A673 (cell line): ENCODE measurements around the gene ETS2. TPM values are rescaled to one million over a fixed set of nuclear protein-coding genes. Genes with fewer than 3 reads are reported as not detected.

Experiments used
- BruUV-seq: library from RNA; stranded (reverse); fragments of 400-500 nt; replicated peaks from 2 replicates; lab custom pipeline; 2021; lab: Mats Ljungman, UMichigan
- CTCF ChIA-PET: fragments of 300-600 bp; sonication (Branson Sonifier 250); formaldehyde crosslinking; loops from one replicate; lab custom pipeline; 2022; ENCODE audit warnings: antibody characterized with exemption; lab: Charles Lee
- POLR2A ChIA-PET: fragments of 300-600 bp; sonication (Branson Sonifier 250); formaldehyde crosslinking; loops from one replicate; lab custom pipeline; 2022; ENCODE audit warnings: antibody characterized with exemption; ENCODE audit not compliant: low non-redundant PET; lab: Charles Lee
- DNase-seq: peaks from one replicate; pipeline ENCODE4 v3.0.0-alpha.2; 2015; ENCODE audit warnings: low spot score
- H3K27ac ChIP-seq: fragments of 200-600 bp; sonication (generic); 2 replicates; pipeline ENCODE4 v1.5.1; 2016; ENCODE audit warnings: mixed run types, low read depth, mild to moderate bottlenecking, mixed read lengths, antibody characterized with exemption, low read length; ENCODE audit not compliant: poor library complexity, severe bottlenecking
- H3K27me3 ChIP-seq: fragments of 200-600 bp; sonication (generic); replicated peaks from 2 replicates; pipeline ENCODE4 v1.6.1; 2017; ENCODE audit warnings: mixed run types, low read depth, mild to moderate bottlenecking, mixed read lengths, antibody characterized with exemption, low read length; ENCODE audit not compliant: insufficient read depth, poor library complexity
- H3K36me3 ChIP-seq: fragments of 200-600 bp; sonication (generic); 2 replicates; pipeline ENCODE4 v1.6.1; 2016; ENCODE audit warnings: mixed run types, mild to moderate bottlenecking, mixed read lengths, antibody characterized with exemption, low read length; ENCODE audit not compliant: insufficient read depth, poor library complexity, severe bottlenecking
- H3K4me1 ChIP-seq: fragments of 200-600 bp; sonication (generic); 2 replicates; pipeline ENCODE4 v1.6.1; 2017; ENCODE audit warnings: mixed run types, mild to moderate bottlenecking, mixed read lengths, antibody characterized with exemption, low read length; ENCODE audit not compliant: insufficient read depth, poor library complexity, severe bottlenecking
- H3K4me3 ChIP-seq: fragments of 200-600 bp; sonication (generic); 2 replicates; pipeline ENCODE4 v1.5.1; 2016; ENCODE audit warnings: low read depth, mixed run types, mild to moderate bottlenecking, mixed read lengths, low read length; ENCODE audit not compliant: poor library complexity, severe bottlenecking
- H3K9me3 ChIP-seq: fragments of 200-600 bp; sonication (generic); 2 replicates; pipeline ENCODE4 v1.6.1; 2016; ENCODE audit warnings: mixed run types, low read depth, mild to moderate bottlenecking, mixed read lengths, antibody characterized with exemption, low read length; ENCODE audit not compliant: poor library complexity, severe bottlenecking
- CTCF ChIP-seq: fragments of 300-800, 200-600 bp; sonication (generic); conservative IDR thresholded peaks from 2 replicates; pipeline ENCODE4 v1.5.1; 2017; ENCODE audit warnings: low read depth, mild to moderate bottlenecking, antibody characterized with exemption, low read length, moderate library complexity, mixed read lengths
- EZH2 ChIP-seq: fragments of 200-600 bp; sonication (generic); IDR thresholded peaks from 2 replicates; pipeline ENCODE4 v1.6.1; 2017; ENCODE audit warnings: borderline replicate concordance, low read depth, mild to moderate bottlenecking, mixed read lengths, antibody characterized with exemption, low read length; ENCODE audit not compliant: poor library complexity, severe bottlenecking
- intact Hi-C: fragments of 100-400 bp; cut with micrococcal nuclease; formaldehyde crosslinking; loops from one replicate; pipeline ENCODE4 v1.10.0; 2022; ENCODE audit not compliant: unreplicated experiment
- total RNA-seq: library from RNA; stranded (reverse); gene quantifications from 2 replicates; pipeline ENCODE4 v1.2.3, GENCODE V29; 2021

ETS2 gene
- total RNA-seq, 1 experiment from 2014 or later = 45.6 TPM

GRCh38 chr21:38798481-38798882 lies 7.2 kb upstream of the ETS2 start:
- no peak overlapping the region for H3K4me3 ChIP-seq
- no peaks in the 10 kb centered on the region for H3K27me3 ChIP-seq
- H3K27ac ChIP-seq = no peak overlapping the region
- POLR2A ChIA-PET = no interaction called here
- BruUV-seq = no TSS peak
- no peaks in the 10 kb centered on the region for H3K9me3 ChIP-seq
- no peaks in the 10 kb centered on the region for H3K36me3 ChIP-seq
- H3K4me1 ChIP-seq = no peaks in the 10 kb centered on the region
- no peak for TF ChIP-seq CTCF
- TF ChIP-seq EZH2 = no peak
- CTCF ChIA-PET = no interaction called here
- intact Hi-C loops = no loop called here
- peak; percentile 42 for DNase-seq

- Histone ChIP-seq H3K36me3 (no peaks in the 10 kb centered on the region), H3K9me3 (no peaks in the 10 kb centered on the region), H3K27ac (no peak overlapping the region), H3K4me3 (no peak overlapping the region), H3K4me1 (no peaks in the 10 kb centered on the region), H3K27me3 (no peaks in the 10 kb centered on the region)
- no TSS peak for BruUV-seq
- TF ChIP-seq EZH2 = no peak
- TF ChIP-seq CTCF = no peak
- intact Hi-C loops = loop anchor here (10.0 kb wide), 1 partner anchor 335 kb away; no protein-coding TSS in a partner anchor
- no peak for DNase-seq
- POLR2A ChIA-PET = no interaction called here
- CTCF ChIA-PET = no interaction called here
These were observed 5.5 kb upstream of the ETS2 start for GRCh38 chr21:38800046-38800758.

GRCh38 chr21:38800924-38801744 lies 4.6 kb upstream of the ETS2 start:
- ChIA-PET CTCF (no interaction called here), POLR2A (no interaction called here)
- H3K4me3 ChIP-seq = no peak overlapping the region
- H3K27me3 ChIP-seq = no peaks in the 10 kb centered on the region
- DNase-seq = no peak
- no peak overlapping the region for H3K27ac ChIP-seq
- H3K9me3 ChIP-seq = no peaks in the 10 kb centered on the region
- no peaks in the 10 kb centered on the region for H3K36me3 ChIP-seq
- TF ChIP-seq CTCF (no peak), EZH2 (no peak)
- intact Hi-C loops = loop anchor here (10.0 kb wide), 1 partner anchor 334 kb away; no protein-coding TSS in a partner anchor
- no peaks in the 10 kb centered on the region for H3K4me1 ChIP-seq
- BruUV-seq = no TSS peak
